ENCODE data around the gene ECHDC1. TPM values are rescaled to one million over a fixed set of nuclear protein-coding genes. Genes with fewer than 3 reads are reported as not detected.
A peak's percentile ranks its signal among the peaks of the same experiment; 100 is the strongest.

The ECHDC1 gene
- total RNA-seq, 1 experiment from 2014 or later = 60.0 TPM

GRCh38 chr6:127305741-127306140, 37.7 kb downstream of the ECHDC1 start:
- H3K4me1 Mint-ChIP-seq = peaks cover 6% of the 10 kb centered on the region
- H3K4me3 Mint-ChIP-seq = no peak overlapping the region

GRCh38 chr6:127303917-127304316, 39.5 kb downstream of the ECHDC1 start:
- peak; percentile 38 for ATAC-seq
- ChIA-PET POLR2A (no interaction called here), CTCF (interaction anchor here (0.9 to 2.1 kb wide), 8 partner anchors 9 to 212 kb away, joined by 3 to 8 read pairs (median 4); partner anchors contain the start of gene RNF146)
- DNase-seq (ENCODE audit: low spot score) = no peak
- H3K9me3 Mint-ChIP-seq = peaks cover 14% of the 10 kb centered on the region
- no peak overlapping the region for H3K4me3 Mint-ChIP-seq
- no peak overlapping the region for H3K27ac Mint-ChIP-seq
- no peaks in the 10 kb centered on the region for H3K27me3 Mint-ChIP-seq (ENCODE audit: low read depth)
- peaks cover 23% of the 10 kb centered on the region for H3K36me3 Mint-ChIP-seq
- peaks cover 12% of the 10 kb centered on the region for H3K4me1 Mint-ChIP-seq
- TF ChIP-seq, protein P1, sequence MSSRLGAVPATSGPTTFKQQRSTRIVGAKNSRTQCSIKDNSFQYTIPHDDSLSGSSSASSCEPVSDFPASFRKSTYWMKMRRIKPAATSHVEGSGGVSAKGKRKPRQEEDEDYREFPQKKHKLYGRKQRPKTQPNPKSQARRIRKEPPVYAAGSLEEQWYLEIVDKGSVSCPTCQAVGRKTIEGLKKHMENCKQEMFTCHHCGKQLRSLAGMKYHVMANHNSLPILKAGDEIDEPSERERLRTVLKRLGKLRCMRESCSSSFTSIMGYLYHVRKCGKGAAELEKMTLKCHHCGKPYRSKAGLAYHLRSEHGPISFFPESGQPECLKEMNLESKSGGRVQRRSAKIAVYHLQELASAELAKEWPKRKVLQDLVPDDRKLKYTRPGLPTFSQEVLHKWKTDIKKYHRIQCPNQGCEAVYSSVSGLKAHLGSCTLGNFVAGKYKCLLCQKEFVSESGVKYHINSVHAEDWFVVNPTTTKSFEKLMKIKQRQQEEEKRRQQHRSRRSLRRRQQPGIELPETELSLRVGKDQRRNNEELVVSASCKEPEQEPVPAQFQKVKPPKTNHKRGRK (CRISPR knock-in tag; IDR thresholded peaks at IDR 0.05; ENCODE audit: borderline replicate concordance) = no peak
- TF ChIP-seq ZNF232 (CRISPR knock-in tag; IDR thresholded peaks at IDR 0.05) = no peak
- TF ChIP-seq MXD4 (CRISPR knock-in tag; IDR thresholded peaks at IDR 0.05; ENCODE audit: borderline replicate concordance) = no peak
- TF ChIP-seq, protein P2, sequence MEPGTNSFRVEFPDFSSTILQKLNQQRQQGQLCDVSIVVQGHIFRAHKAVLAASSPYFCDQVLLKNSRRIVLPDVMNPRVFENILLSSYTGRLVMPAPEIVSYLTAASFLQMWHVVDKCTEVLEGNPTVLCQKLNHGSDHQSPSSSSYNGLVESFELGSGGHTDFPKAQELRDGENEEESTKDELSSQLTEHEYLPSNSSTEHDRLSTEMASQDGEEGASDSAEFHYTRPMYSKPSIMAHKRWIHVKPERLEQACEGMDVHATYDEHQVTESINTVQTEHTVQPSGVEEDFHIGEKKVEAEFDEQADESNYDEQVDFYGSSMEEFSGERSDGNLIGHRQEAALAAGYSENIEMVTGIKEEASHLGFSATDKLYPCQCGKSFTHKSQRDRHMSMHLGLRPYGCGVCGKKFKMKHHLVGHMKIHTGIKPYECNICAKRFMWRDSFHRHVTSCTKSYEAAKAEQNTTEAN (CRISPR knock-in tag; IDR thresholded peaks at IDR 0.05) = no peak
- TF ChIP-seq IRF2 (CRISPR knock-in tag; IDR thresholded peaks at IDR 0.05; ENCODE audit: borderline replicate concordance, low read depth) = no peak
- TF ChIP-seq NR2C2 (CRISPR knock-in tag; IDR thresholded peaks at IDR 0.05) = no peak
- TF ChIP-seq ZNF317 (CRISPR knock-in tag; IDR thresholded peaks at IDR 0.05; ENCODE audit: borderline replicate concordance, low read depth) = no peak
- TF ChIP-seq, protein P3, sequence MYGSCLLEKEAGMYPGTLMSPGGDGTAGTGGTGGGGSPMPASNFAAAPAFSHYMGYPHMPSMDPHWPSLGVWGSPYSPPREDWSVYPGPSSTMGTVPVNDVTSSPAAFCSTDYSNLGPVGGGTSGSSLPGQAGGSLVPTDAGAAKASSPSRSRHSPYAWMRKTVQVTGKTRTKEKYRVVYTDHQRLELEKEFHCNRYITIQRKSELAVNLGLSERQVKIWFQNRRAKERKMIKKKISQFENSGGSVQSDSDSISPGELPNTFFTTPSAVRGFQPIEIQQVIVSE (CRISPR knock-in tag; IDR thresholded peaks at IDR 0.05; ENCODE audit: borderline replicate concordance) = no peak
- no peak for TF ChIP-seq SMAD3 (CRISPR knock-in tag; IDR thresholded peaks at IDR 0.05; ENCODE audit: borderline replicate concordance)
- TF ChIP-seq, protein P4, sequence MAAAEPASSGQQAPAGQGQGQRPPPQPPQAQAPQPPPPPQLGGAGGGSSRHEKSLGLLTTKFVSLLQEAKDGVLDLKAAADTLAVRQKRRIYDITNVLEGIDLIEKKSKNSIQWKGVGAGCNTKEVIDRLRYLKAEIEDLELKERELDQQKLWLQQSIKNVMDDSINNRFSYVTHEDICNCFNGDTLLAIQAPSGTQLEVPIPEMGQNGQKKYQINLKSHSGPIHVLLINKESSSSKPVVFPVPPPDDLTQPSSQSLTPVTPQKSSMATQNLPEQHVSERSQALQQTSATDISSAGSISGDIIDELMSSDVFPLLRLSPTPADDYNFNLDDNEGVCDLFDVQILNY (CRISPR knock-in tag; IDR thresholded peaks at IDR 0.05) = no peak
- TF ChIP-seq ATF1 (CRISPR knock-in tag; IDR thresholded peaks at IDR 0.05) = no peak
- TF ChIP-seq FOXJ3 (CRISPR knock-in tag; IDR thresholded peaks at IDR 0.05; ENCODE audit: borderline replicate concordance) = no peak
- TF ChIP-seq JAZF1 (CRISPR knock-in tag; IDR thresholded peaks at IDR 0.05) = no peak

More at GRCh38 chr6:127305741-127306140, 37.7 kb downstream of the ECHDC1 start:
- no peak for DNase-seq (ENCODE audit: low spot score)
- ChIA-PET CTCF (no interaction called here), POLR2A (no interaction called here)
- ATAC-seq = no peak
- no peaks in the 10 kb centered on the region for H3K27me3 Mint-ChIP-seq (ENCODE audit: low read depth)
- peaks cover 31% of the 10 kb centered on the region for H3K36me3 Mint-ChIP-seq
- TF ChIP-seq RORB (CRISPR knock-in tag; IDR thresholded peaks at IDR 0.05) (no peak), TEAD4 (CRISPR knock-in tag; IDR thresholded peaks at IDR 0.05) (no peak), KAT7 (CRISPR knock-in tag; IDR thresholded peaks at IDR 0.05; ENCODE audit: borderline replicate concordance) (no peak), ZNF121 (CRISPR knock-in tag; IDR thresholded peaks at IDR 0.05) (no peak), GRHL2 (CRISPR knock-in tag; IDR thresholded peaks at IDR 0.05; ENCODE audit: insufficient replicate concordance, severe bottlenecking) (no peak), ZNF281 (CRISPR knock-in tag; IDR thresholded peaks at IDR 0.05) (no peak), ZNF423 (CRISPR knock-in tag; IDR thresholded peaks at IDR 0.05) (no peak), TP53 (CRISPR knock-in tag; IDR thresholded peaks at IDR 0.05) (no peak), EMX1 (CRISPR knock-in tag; IDR thresholded peaks at IDR 0.05) (no peak), PRRX2 (CRISPR knock-in tag; IDR thresholded peaks at IDR 0.05) (no peak), AR (CRISPR knock-in tag; IDR thresholded peaks at IDR 0.05) (no peak)
- H3K9me3 Mint-ChIP-seq = peaks cover 17% of the 10 kb centered on the region
- H3K27ac Mint-ChIP-seq = no peak overlapping the region
